ENCODE measurements around the gene RNF38. TPM values are rescaled to one million over a fixed set of nuclear protein-coding genes. Genes with fewer than 3 reads are reported as not detected.

The RNF38 gene
- total and polyA plus RNA-seq, 2 experiments from 2014 or later = 6.7 to 16.5 TPM

- no peak overlapping the region for H3K9ac ChIP-seq
- H3K4me3 ChIP-seq = no peak overlapping the region
- peaks cover 87% of the 10 kb centered on the region for H3K79me2 ChIP-seq (ENCODE audit: insufficient read depth)
- no peak overlapping the region for H3K4me2 ChIP-seq (ENCODE audit: unreplicated experiment)
- H3K27me3 ChIP-seq (replicated peaks; ENCODE audit: insufficient read depth) = no peaks in the 10 kb centered on the region
- WGBS, 2 experiments (ENCODE audit: low coverage in 1 of 2, low lambda C conversion rate in 2 of 2, missing lambda C conversion rate in 2 of 2) = 39% methylated on average over 4 of the region's 4 CpGs
- 0 out of 2 replicates have a peak, but pooled peaks cover 4% of the 10 kb centered on the region for H4K20me1 ChIP-seq (ENCODE audit: insufficient read depth)
- DNase-seq = peak; percentile 75
- no peaks in the 10 kb centered on the region for H3K9me3 ChIP-seq (ENCODE audit: low read depth)
- no peak overlapping the region for H3K27ac ChIP-seq
- in situ Hi-C loops (cut with MboI) = loop anchor here (10.0 kb wide), 1 partner anchor 148 kb away; no protein-coding TSS in a partner anchor
- no peaks in the 10 kb centered on the region for H3K4me1 ChIP-seq (ENCODE audit: insufficient read depth)
- no peaks in the 10 kb centered on the region for H3K36me3 ChIP-seq (ENCODE audit: low read depth)
- TF ChIP-seq EZH2phosphoT487 (IDR thresholded peaks at IDR 0.05; ENCODE audit: insufficient read depth, low read depth) (no peak), EZH2 (IDR thresholded peaks at IDR 0.05; ENCODE audit: insufficient read depth, poor library complexity, severe bottlenecking) (no peak)
- H3K9me2 ChIP-seq (ENCODE audit: insufficient read depth) = no peaks in the 10 kb centered on the region
- no peak overlapping the region for H2AFZ ChIP-seq
- H3F3A ChIP-seq (ENCODE audit: insufficient read depth) = peaks cover 10% of the 10 kb centered on the region; the same call in 1 of the 2 replicates
These were observed 7.2 kb upstream of the RNF38 start for GRCh38 chr9:36407122-36407723.

- Histone ChIP-seq H3K27ac (no peak overlapping the region), H3K4me1 (ENCODE audit: insufficient read depth) (peaks cover 22% of the 10 kb centered on the region), H3K9ac (no peak overlapping the region), H3K27me3 (replicated peaks; ENCODE audit: insufficient read depth) (no peaks in the 10 kb centered on the region), H3K9me3 (ENCODE audit: low read depth) (no peaks in the 10 kb centered on the region), H3K36me3 (ENCODE audit: low read depth) (no peaks in the 10 kb centered on the region), H3K9me2 (ENCODE audit: insufficient read depth) (no peaks in the 10 kb centered on the region), H2AFZ (no peak overlapping the region), H4K20me1 (ENCODE audit: insufficient read depth) (no peaks in the 10 kb centered on the region), H3K4me2 (ENCODE audit: unreplicated experiment) (no peak overlapping the region), H3K79me2 (ENCODE audit: insufficient read depth) (peaks cover 83% of the 10 kb centered on the region), H3F3A (ENCODE audit: insufficient read depth) (peaks cover 26% of the 10 kb centered on the region), H3K4me3 (no peak overlapping the region)
- in situ Hi-C loops (cut with MboI) = loop anchor here (10.0 kb wide), 1 partner anchor 152 kb away; no protein-coding TSS in a partner anchor
- no peak for DNase-seq
- no peak for TF ChIP-seq EZH2phosphoT487 (IDR thresholded peaks at IDR 0.05; ENCODE audit: insufficient read depth, low read depth)
- no peak for TF ChIP-seq EZH2 (IDR thresholded peaks at IDR 0.05; ENCODE audit: insufficient read depth, poor library complexity, severe bottlenecking)
- WGBS, 2 experiments (ENCODE audit: low coverage in 1 of 2, low lambda C conversion rate in 2 of 2, missing lambda C conversion rate in 2 of 2) = 89 to 92% methylated on average over 3 of the region's 3 CpGs
These were observed 2.5 kb upstream of the RNF38 start for GRCh38 chr9:36402536-36402935.

GRCh38 chr9:36401897-36402480 lies 1.9 kb upstream of the RNF38 start:
- in situ Hi-C loops (cut with MboI) = loop anchor here (10.0 kb wide), 1 partner anchor 153 kb away; no protein-coding TSS in a partner anchor
- Histone ChIP-seq H3K79me2 (ENCODE audit: insufficient read depth) (peaks cover 88% of the 10 kb centered on the region), H3K4me1 (ENCODE audit: insufficient read depth) (peaks cover 27% of the 10 kb centered on the region), H3K27me3 (replicated peaks; ENCODE audit: insufficient read depth) (no peaks in the 10 kb centered on the region), H3K9me3 (ENCODE audit: low read depth) (no peaks in the 10 kb centered on the region), H4K20me1 (ENCODE audit: insufficient read depth) (no peaks in the 10 kb centered on the region), H3F3A (ENCODE audit: insufficient read depth) (peaks cover 24% of the 10 kb centered on the region), H3K4me2 (ENCODE audit: unreplicated experiment) (no peak overlapping the region), H3K36me3 (ENCODE audit: low read depth) (no peaks in the 10 kb centered on the region), H3K9me2 (ENCODE audit: insufficient read depth) (no peaks in the 10 kb centered on the region), H3K9ac (peak overlapping the region; percentile 81; the same call in 1 of the 2 replicates), H3K4me3 (peak overlapping the region; percentile 84; the same call in 1 of the 2 replicates), H2AFZ (peak overlapping the region; percentile 90), H3K27ac (0 out of 2 replicates have a peak overlapping the region, but pooled peaks have one; percentile 69)
- DNase-seq = no peak
- 87% methylated on average over 3 of the region's 3 CpGs for WGBS, 2 experiments (ENCODE audit: low coverage in 1 of 2, low lambda C conversion rate in 2 of 2, missing lambda C conversion rate in 2 of 2)
- TF ChIP-seq EZH2phosphoT487 (IDR thresholded peaks at IDR 0.05; ENCODE audit: insufficient read depth, low read depth) (no peak), EZH2 (IDR thresholded peaks at IDR 0.05; ENCODE audit: insufficient read depth, poor library complexity, severe bottlenecking) (no peak)

DNA sequence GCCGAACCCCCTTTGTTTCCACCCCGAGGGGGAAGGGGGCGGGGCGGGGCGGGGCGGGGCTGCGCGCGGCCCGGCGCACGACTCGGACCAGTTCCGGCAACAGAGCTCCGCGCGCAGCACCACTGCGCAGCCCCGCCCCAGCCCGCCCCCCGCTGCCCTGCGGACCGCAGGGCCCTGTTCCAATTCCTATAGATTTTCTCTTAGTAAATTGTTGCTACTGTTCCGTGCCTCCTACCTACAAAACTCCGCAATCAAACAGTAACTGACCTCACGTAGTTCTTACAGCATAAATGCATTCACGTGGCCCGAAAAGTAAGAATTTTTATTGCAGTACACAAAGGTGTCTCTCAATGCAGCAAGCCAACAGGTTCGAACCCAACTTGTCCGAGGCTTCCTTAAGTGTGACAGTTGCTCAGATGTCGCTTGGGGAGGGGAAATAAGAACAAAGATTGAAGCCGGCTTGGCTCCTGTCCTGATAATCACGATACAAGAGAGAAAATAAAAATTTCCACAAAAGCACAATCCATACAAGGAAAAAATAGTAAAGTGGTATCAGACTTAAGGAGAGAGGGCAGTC lies 1.2 kb upstream of the RNF38 start:
- Histone ChIP-seq H2AFZ (peak overlapping the region; percentile 90), H3F3A (ENCODE audit: insufficient read depth) (peaks cover 24% of the 10 kb centered on the region), H3K36me3 (ENCODE audit: low read depth) (no peaks in the 10 kb centered on the region), H3K4me1 (ENCODE audit: insufficient read depth) (peaks cover 31% of the 10 kb centered on the region), H3K4me2 (ENCODE audit: unreplicated experiment) (peak overlapping the region; percentile 99), H3K79me2 (ENCODE audit: insufficient read depth) (peaks cover 89% of the 10 kb centered on the region), H3K27me3 (replicated peaks; ENCODE audit: insufficient read depth) (no peaks in the 10 kb centered on the region), H3K9ac (peak overlapping the region; percentile 81), H3K27ac (peak overlapping the region; percentile 69), H3K4me3 (peak overlapping the region; percentile 84), H4K20me1 (ENCODE audit: insufficient read depth) (no peaks in the 10 kb centered on the region), H3K9me2 (ENCODE audit: insufficient read depth) (no peaks in the 10 kb centered on the region), H3K9me3 (ENCODE audit: low read depth) (no peaks in the 10 kb centered on the region)
- in situ Hi-C loops (cut with MboI) = loop anchor here (10.0 kb wide), 1 partner anchor 154 kb away; no protein-coding TSS in a partner anchor
- 0% methylated on average over 10 to 26 of the region's 33 CpGs for WGBS, 2 experiments (ENCODE audit: low coverage in 1 of 2, low lambda C conversion rate in 2 of 2, missing lambda C conversion rate in 2 of 2)
- peak; percentile 90 for DNase-seq
- TF ChIP-seq EZH2 (IDR thresholded peaks at IDR 0.05; ENCODE audit: insufficient read depth, poor library complexity, severe bottlenecking) (no peak), EZH2phosphoT487 (IDR thresholded peaks at IDR 0.05; ENCODE audit: insufficient read depth, low read depth) (no peak)
